PFSK-1 (cell line): ENCODE measurements around the gene SLC29A2.

Experiments
- FOXP2 ChIP-seq: optimal IDR thresholded peaks from 2 replicates; pipeline ENCODE3; 2011; ENCODE audit warnings: borderline replicate concordance, control low read depth, inconsistent platforms; ENCODE audit not compliant: insufficient read depth; ENCODE audit errors: extremely low read length, extremely low read depth
- POLR2AphosphoS5 ChIP-seq: IDR thresholded peaks from 2 replicates; pipeline ENCODE4 v1.6.1; 2012; ENCODE audit warnings: low read depth, mild to moderate bottlenecking, control low read depth, low read length, moderate library complexity
- REST ChIP-seq, 2 experiments: IDR thresholded peaks; 2 replicates each; pipeline versions ENCODE4 v1.6.1 to v1.8.0; 2011 to 2012; ENCODE audit warnings: low read depth in 2 of 2, low read length in 2 of 2, control low read depth in 1 of 2, inconsistent platforms in 1 of 2, mild to moderate bottlenecking in 1 of 2, moderate library complexity in 1 of 2; ENCODE audit not compliant: insufficient read depth in 1 of 2
- SIN3A ChIP-seq: IDR thresholded peaks from 2 replicates; pipeline ENCODE4 v1.6.1; 2012; ENCODE audit warnings: mild to moderate bottlenecking, low read length, moderate library complexity, borderline replicate concordance; ENCODE audit not compliant: insufficient read depth
- TAF1 ChIP-seq: IDR thresholded peaks from 2 replicates; pipeline ENCODE4 v1.6.1; 2012; ENCODE audit warnings: low read length, control low read depth, borderline replicate concordance; ENCODE audit not compliant: insufficient read depth

SLC29A2 gene

DNA sequence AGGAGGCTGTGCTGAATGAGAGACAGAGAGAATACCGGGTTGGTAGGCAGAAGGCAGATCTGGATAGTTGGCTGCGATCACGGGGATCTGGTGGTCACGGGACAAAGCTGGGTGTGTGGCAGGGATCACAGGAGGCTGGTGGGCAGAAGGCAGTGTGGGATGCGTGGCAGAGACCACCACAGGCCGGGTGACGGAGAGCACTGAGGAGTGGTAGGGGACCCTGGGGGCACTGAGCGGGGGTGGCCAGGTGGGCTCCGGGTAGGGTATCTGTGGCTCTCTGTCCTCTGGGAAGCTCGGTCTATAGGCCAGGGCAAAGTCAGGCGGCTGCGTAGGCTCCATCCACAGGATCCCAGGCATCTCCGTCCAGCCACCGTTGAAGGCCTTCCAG, 56.1 kb downstream of the SLC29A2 start:
- TF ChIP-seq TAF1 (no peak), REST (IDR thresholded peaks at IDR 0.05; ENCODE audit: insufficient read depth in 1 of 2, low read depth in 2 of 2, low read length in 2 of 2) (no peak), POLR2AphosphoS5 (no peak), FOXP2 (no peak), SIN3A (no peak)

GRCh38 chr11:66314561-66315497, 56.7 kb downstream of the SLC29A2 start:
- no peak for TF ChIP-seq POLR2AphosphoS5
- no peak for TF ChIP-seq SIN3A
- TF ChIP-seq FOXP2: no peak
- TF ChIP-seq REST (IDR thresholded peaks at IDR 0.05; ENCODE audit: insufficient read depth in 1 of 2, low read depth in 2 of 2, low read length in 2 of 2): no peak
- TF ChIP-seq TAF1: no peak

- TF ChIP-seq POLR2AphosphoS5: no peak
These were observed 57.4 kb downstream of the SLC29A2 start for GRCh38 chr11:66314186-66314501.

DNA sequence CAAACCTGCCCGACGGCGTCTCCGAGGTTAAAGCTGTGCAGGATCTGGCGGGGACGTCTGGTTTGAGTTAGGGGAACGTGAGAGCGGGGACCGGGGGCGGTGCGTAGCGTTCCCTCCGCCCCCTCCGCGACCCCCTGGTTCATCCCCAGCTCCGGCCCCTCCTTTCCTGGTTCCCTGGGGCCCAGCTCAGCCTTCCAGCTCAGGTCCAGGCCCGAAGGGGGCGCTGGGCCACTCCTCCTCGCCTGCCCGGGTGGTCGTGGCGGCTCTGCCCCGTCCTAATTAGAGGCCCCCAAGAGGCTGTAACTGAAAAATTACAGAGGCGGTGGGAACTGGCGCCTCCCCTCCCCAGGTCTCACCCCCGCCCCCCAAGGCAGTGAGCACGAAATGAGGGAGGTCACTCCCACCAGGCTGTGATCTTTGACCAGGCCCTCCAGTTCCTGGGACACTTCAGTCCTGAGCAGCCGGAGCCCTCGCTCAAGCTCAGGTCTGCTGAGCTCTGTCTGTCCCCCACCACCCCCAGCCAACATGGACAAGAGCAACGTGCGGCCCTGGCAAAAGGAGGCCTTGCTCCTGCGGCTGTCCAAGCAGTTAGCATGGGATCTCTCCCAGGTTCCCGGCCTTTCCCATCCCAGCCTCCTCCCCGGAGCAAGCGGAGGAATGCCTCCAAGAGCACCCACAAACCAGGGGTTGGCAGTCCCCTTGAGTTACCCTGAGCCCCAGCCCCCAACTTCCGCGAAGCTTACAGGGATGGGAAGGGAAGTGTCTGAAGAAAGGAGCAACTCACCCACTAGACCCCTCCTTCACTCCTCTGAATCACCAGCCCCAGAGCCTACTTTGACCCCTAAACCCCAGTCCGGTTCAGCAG, 58.0 kb downstream of the SLC29A2 start:
- no peak for TF ChIP-seq POLR2AphosphoS5
- TF ChIP-seq TAF1: no peak
- no peak for TF ChIP-seq SIN3A
- TF ChIP-seq FOXP2: no peak
- no peak for TF ChIP-seq REST (IDR thresholded peaks at IDR 0.05; ENCODE audit: insufficient read depth in 1 of 2, low read depth in 2 of 2, low read length in 2 of 2)

DNA sequence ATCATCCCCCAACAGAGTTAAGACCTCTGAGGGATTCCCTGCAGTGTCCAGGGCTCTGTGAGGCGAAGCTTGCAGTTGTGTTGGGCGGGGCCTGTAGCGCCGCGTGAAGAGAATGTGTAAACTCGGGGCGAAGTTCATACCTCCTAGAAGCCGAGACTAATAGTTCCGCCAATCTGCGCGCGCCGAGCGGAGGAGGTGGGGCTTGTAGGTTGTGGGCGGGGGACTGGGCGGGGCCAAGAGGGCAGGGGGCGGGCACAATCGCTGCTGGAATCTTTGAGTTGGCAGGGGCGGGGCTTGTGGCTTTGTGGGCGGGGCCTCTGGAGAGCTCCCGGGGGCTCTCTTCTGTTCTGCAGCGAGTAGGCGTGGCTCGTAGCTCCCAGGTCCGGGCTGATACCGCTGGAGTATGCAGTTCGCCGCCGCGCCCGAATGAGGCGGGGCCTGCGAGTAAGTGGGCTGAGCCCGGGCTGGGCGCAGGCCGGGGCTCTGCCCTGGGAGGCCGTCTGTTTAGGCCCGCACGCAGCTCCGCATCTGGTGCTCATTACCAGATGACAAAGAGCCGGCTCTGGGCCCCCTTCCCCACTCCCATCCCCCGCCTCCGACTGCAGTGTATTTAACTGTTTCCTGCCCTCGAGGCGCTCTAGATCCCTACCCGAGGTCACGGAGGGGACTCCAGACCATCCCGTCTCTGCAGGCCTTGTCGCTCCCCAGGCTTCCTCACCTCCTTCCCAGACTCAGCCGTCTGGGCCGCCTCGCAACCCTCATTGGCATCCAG, 58.8 kb downstream of the SLC29A2 start:
- peak; percentile 58 for TF ChIP-seq POLR2AphosphoS5
- peak; percentile 51; the same call in 1 of the 2 replicates for TF ChIP-seq SIN3A
- TF ChIP-seq REST (IDR thresholded peaks at IDR 0.05; ENCODE audit: insufficient read depth in 1 of 2, low read depth in 2 of 2, low read length in 2 of 2): 0 out of 4 replicates have a peak, but pooled peaks of 1 of the 2 experiments have one; percentile 22
- no peak for TF ChIP-seq TAF1
